Endothelial cell of umbilical vein (primary cell): Measurements from ENCODE around the gene ABHD14A. TPM values are rescaled to one million over a fixed set of nuclear protein-coding genes. Genes with fewer than 3 reads are reported as not detected.

Experiments used
- BruUV-seq: library from RNA; stranded (reverse); fragments of 400-500 nt; replicated peaks from 2 replicates; lab custom pipeline; 2021; lab: Mats Ljungman, UMichigan
- CTCF ChIA-PET: fragments of 300-600, 350-600 bp; sonication (Branson Sonifier 250); formaldehyde crosslinking; loops from one replicate; lab custom pipeline; 2021; ENCODE audit warnings: antibody characterized with exemption, inconsistent platforms; lab: Charles Lee
- POLR2A ChIA-PET: fragments of 300-600, 350-600 bp; sonication (Branson Sonifier 250); formaldehyde crosslinking; loops from one replicate; lab custom pipeline; 2021; ENCODE audit warnings: antibody characterized with exemption, inconsistent platforms; lab: Charles Lee
- DNase-seq: peaks from one replicate; pipeline ENCODE4 v3.0.0-alpha.2; 2011; ENCODE audit warnings: low read depth, low spot score
- FAIRE-seq: peaks from 2 replicates; lab custom pipeline; 2011; peaks lifted over from hg19 to GRCh38; lab: Jason Lieb, UNC
- H2AFZ ChIP-seq: 2 replicates; pipeline ENCODE4 v1.6.0; 2012; ENCODE audit warnings: low read depth, low read length, control low read depth, inconsistent platforms
- H3K27ac ChIP-seq: 2 replicates; pipeline ENCODE4 v1.5.1; 2011; ENCODE audit warnings: low read depth, mild to moderate bottlenecking, control low read depth, low read length, moderate library complexity; ENCODE audit not compliant: insufficient read depth
- H3K27me3 ChIP-seq, 2 experiments: 2 replicates each; pipeline versions ENCODE4 v1.6.0 to v1.6.1; 2011; ENCODE audit warnings: low read length in 2 of 2, mixed read lengths in 1 of 2; ENCODE audit not compliant: control insufficient read depth in 2 of 2, insufficient read depth in 2 of 2
- H3K36me3 ChIP-seq, 2 experiments: 2 replicates in 1 of 2; 3 replicates in 1 of 2; pipeline ENCODE4 v1.5.1; 2011; ENCODE audit warnings: low read length in 2 of 2, mild to moderate bottlenecking in 1 of 2, moderate library complexity in 1 of 2; ENCODE audit not compliant: control insufficient read depth in 2 of 2, insufficient read depth in 2 of 2; ENCODE audit errors: extremely low read depth in 1 of 2
- H3K4me1 ChIP-seq: 3 replicates; pipeline ENCODE4 v1.5.1; 2011; ENCODE audit warnings: mild to moderate bottlenecking, low read length; ENCODE audit not compliant: control insufficient read depth, insufficient read depth; ENCODE audit errors: extremely low read depth
- H3K4me2 ChIP-seq: 2 replicates; pipeline ENCODE4 v1.6.1; 2011; ENCODE audit warnings: low read length, control low read depth, mixed read lengths; ENCODE audit not compliant: insufficient read depth
- H3K4me3 ChIP-seq, 3 experiments: fragments of 200-600 bp in 1 of 3; sonication (generic), shearing (Covaris generic) in 1 of 3; replicated peaks in 1 of 3; 2 replicates each; pipeline ENCODE4 v1.5.1; 2011 to 2016; ENCODE audit warnings: control low read depth in 3 of 3, low read length in 3 of 3, mild to moderate bottlenecking in 2 of 3, inconsistent platforms in 1 of 3, low read depth in 1 of 3, moderate library complexity in 1 of 3; ENCODE audit not compliant: insufficient read depth in 1 of 3
- H3K79me2 ChIP-seq: 2 replicates; pipeline ENCODE4 v1.6.0; 2012; ENCODE audit warnings: low read length, inconsistent platforms; ENCODE audit not compliant: control insufficient read depth, insufficient read depth
- H3K9ac ChIP-seq: replicated peaks from 2 replicates; pipeline ENCODE3; 2011; ENCODE audit warnings: low read length, control low read depth; ENCODE audit not compliant: insufficient read depth; ENCODE audit errors: extremely low read depth
- H3K9me1 ChIP-seq: replicated peaks from 3 replicates; pipeline ENCODE4 v1.6.0; 2011; ENCODE audit warnings: mild to moderate bottlenecking, low read length; ENCODE audit not compliant: control insufficient read depth, insufficient read depth; ENCODE audit errors: extremely low read depth
- H3K9me3 ChIP-seq: replicated peaks from 2 replicates; pipeline ENCODE4 v1.5.1; 2012; ENCODE audit warnings: low read length, inconsistent platforms; ENCODE audit not compliant: control insufficient read depth, insufficient read depth
- H4K20me1 ChIP-seq: replicated peaks from 2 replicates; pipeline ENCODE3; 2011; ENCODE audit warnings: mild to moderate bottlenecking, low read length; ENCODE audit not compliant: control insufficient read depth, insufficient read depth; ENCODE audit errors: extremely low read depth
- EZH2 ChIP-seq: IDR thresholded peaks from 2 replicates; pipeline ENCODE4 v1.6.1; 2012; ENCODE audit warnings: borderline replicate concordance, low read depth, mild to moderate bottlenecking, moderate library complexity, low read length, inconsistent platforms; ENCODE audit not compliant: severe bottlenecking
- FOS ChIP-seq: IDR thresholded peaks from 2 replicates; pipeline ENCODE4 v1.6.1; 2011; ENCODE audit warnings: mild to moderate bottlenecking, low read length, moderate library complexity, borderline replicate concordance; ENCODE audit not compliant: insufficient read depth
- GATA2 ChIP-seq: IDR thresholded peaks from 2 replicates; pipeline ENCODE4 v1.7.0; 2011; ENCODE audit warnings: low read depth, mild to moderate bottlenecking, moderate library complexity, mixed read lengths, low read length; ENCODE audit not compliant: insufficient read length, insufficient read depth
- JUN ChIP-seq: IDR thresholded peaks from 2 replicates; pipeline ENCODE4 v1.6.1; 2011; ENCODE audit warnings: borderline replicate concordance, low read depth; ENCODE audit not compliant: insufficient read length, insufficient read depth
- MYC ChIP-seq: IDR thresholded peaks from one replicate; pipeline ENCODE4 v1.6.1; 2011; ENCODE audit warnings: mild to moderate bottlenecking, low read depth, low read length
- POLR2A ChIP-seq: IDR thresholded peaks from 2 replicates; pipeline ENCODE4 v1.6.1; 2012; ENCODE audit warnings: low read depth, mild to moderate bottlenecking, control low read depth, low read length
- POLR2AphosphoS5 ChIP-seq: IDR thresholded peaks from 2 replicates; pipeline ENCODE4 v1.6.1; 2012; ENCODE audit warnings: low read depth, mild to moderate bottlenecking, control low read depth, low read length, moderate library complexity; ENCODE audit not compliant: insufficient read depth
- dilution Hi-C: fragments of 300-500 bp; cut with MboI; formaldehyde crosslinking; loops from one replicate; pipeline ENCODE4 v1.15.0; 2019; ENCODE audit warnings: low sequenced_read_pairs; ENCODE audit not compliant: extremely low pct_ligation_motif_present
- intact Hi-C: fragments of 100-400 bp; cut with micrococcal nuclease; formaldehyde crosslinking; loops from one replicate; pipeline ENCODE4 v1.10.0; 2022
- polyA plus RNA-seq, 4 experiments: library from polyadenylated mRNA; depleted of rRNA in 3 of 4; stranded (reverse) in 3 of 4; unstranded in 1 of 4; fragments of >200 nt; gene quantifications; 2 replicates each; pipeline versions ENCODE4 v1.2.1 to v1.2.3, GENCODE V29; 2011 to 2012; ENCODE audit warnings: missing spikeins in 1 of 4
- total RNA-seq: library from RNA; stranded (reverse); gene quantifications from 2 replicates; pipeline ENCODE4 v1.2.3, GENCODE V29; 2021
- TF ChIP-seq, protein P1 (sequence below), 2 donors: IDR thresholded peaks; 1 replicate in 1 of 2; 2 replicates in 1 of 2; pipeline ENCODE4 v1.5.1; 2011; ENCODE audit warnings: low read length in 2 of 2, mild to moderate bottlenecking in 2 of 2, moderate library complexity in 2 of 2, control low read depth in 1 of 2, inconsistent platforms in 1 of 2, low read depth in 1 of 2; ENCODE audit not compliant: insufficient read depth in 1 of 2; ENCODE audit errors: extremely low read depth in 1 of 2
- TF ChIP-seq, protein P2 (sequence below): IDR thresholded peaks from 2 replicates; pipeline ENCODE4 v1.6.1; 2011; ENCODE audit not compliant: insufficient read depth, insufficient read length

Gene ABHD14A
- total and polyA plus RNA-seq, 2 donors (not counting 3 experiments of a cell fraction or from before 2014, with no cell fraction given) = 6.6 to 23.7 TPM

DNA sequence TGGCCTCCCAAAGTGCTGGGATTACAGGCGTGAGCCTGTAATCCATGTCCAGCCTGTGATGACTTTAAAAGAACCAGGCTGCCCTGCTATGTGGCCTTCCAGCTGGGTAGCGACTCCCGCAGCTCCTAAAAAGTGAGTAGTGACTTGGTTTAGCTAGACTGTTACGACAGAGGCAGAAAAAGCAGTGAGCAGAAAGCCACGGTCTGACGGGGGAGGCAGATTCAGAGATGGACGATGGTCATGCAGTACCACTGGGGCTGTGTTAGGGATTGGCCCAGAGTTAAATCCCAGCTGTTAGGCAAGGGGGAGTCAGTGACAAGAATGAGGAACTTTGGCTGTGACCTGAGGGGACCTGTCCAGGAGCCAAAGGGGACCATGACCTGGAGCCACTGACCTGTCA is 23.9 kb downstream of the ABHD14A start:
- peaks cover 19% of the 10 kb centered on the region for H3K79me2 ChIP-seq
- H3K27ac ChIP-seq = no peak overlapping the region
- CTCF ChIA-PET = no interaction called here
- peaks cover 9 to 10% of the 10 kb centered on the region in 2 experiments for H3K36me3 ChIP-seq
- FAIRE-seq (no peak), DNase-seq (no peak)
- no peaks in the 10 kb centered on the region for H3K27me3 ChIP-seq
- no peak overlapping the region for H3K4me2 ChIP-seq
- dilution Hi-C loops = loop anchor here (10.0 kb wide), 1 partner anchor 146 kb away; no protein-coding TSS in a partner anchor
- H3K9me1 ChIP-seq = no peaks in the 10 kb centered on the region
- H3K4me1 ChIP-seq = peaks cover 19% of the 10 kb centered on the region
- TF ChIP-seq EZH2 = no peak
- TF ChIP-seq, protein P1, sequence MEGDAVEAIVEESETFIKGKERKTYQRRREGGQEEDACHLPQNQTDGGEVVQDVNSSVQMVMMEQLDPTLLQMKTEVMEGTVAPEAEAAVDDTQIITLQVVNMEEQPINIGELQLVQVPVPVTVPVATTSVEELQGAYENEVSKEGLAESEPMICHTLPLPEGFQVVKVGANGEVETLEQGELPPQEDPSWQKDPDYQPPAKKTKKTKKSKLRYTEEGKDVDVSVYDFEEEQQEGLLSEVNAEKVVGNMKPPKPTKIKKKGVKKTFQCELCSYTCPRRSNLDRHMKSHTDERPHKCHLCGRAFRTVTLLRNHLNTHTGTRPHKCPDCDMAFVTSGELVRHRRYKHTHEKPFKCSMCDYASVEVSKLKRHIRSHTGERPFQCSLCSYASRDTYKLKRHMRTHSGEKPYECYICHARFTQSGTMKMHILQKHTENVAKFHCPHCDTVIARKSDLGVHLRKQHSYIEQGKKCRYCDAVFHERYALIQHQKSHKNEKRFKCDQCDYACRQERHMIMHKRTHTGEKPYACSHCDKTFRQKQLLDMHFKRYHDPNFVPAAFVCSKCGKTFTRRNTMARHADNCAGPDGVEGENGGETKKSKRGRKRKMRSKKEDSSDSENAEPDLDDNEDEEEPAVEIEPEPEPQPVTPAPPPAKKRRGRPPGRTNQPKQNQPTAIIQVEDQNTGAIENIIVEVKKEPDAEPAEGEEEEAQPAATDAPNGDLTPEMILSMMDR (IDR thresholded peaks at IDR 0.05; ENCODE audit: extremely low read depth in 1 of 2, insufficient read depth in 1 of 2, low read depth in 1 of 2, low read length in 2 of 2) = no peak
- TF ChIP-seq GATA2 = no peak
- no peak for TF ChIP-seq POLR2A
- TF ChIP-seq FOS = no peak
- TF ChIP-seq, protein P2, sequence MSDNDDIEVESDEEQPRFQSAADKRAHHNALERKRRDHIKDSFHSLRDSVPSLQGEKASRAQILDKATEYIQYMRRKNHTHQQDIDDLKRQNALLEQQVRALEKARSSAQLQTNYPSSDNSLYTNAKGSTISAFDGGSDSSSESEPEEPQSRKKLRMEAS = no peak
- TF ChIP-seq POLR2AphosphoS5 = no peak
- TF ChIP-seq JUN = no peak
- TF ChIP-seq MYC = no peak
- BruUV-seq = no TSS peak
- no peaks in the 10 kb centered on the region for H3K9me3 ChIP-seq
- intact Hi-C loops = no loop called here
- no peak overlapping the region for H2AFZ ChIP-seq
- H4K20me1 ChIP-seq = no peaks in the 10 kb centered on the region
- H3K9ac ChIP-seq = no peak overlapping the region
- POLR2A ChIA-PET = no interaction called here
- H3K4me3 ChIP-seq = no peak overlapping the region
